HG02678 (cell line): ENCODE data around the gene RGSL1.
A peak's percentile ranks its signal among the peaks of the same experiment; 100 is the strongest.
"Not testable (repeated sequence)": the region's sequence is repeated elsewhere in the genome, so short reads cannot be mapped to it uniquely, and the experiment has no call there.

Experiments
- ATAC-seq: cut with Tn5 transposase; IDR thresholded peaks from one replicate; pipeline ENCODE4 v1.9.1; 2021; ENCODE audit warnings: mild to moderate bottlenecking, moderate library complexity; ENCODE audit not compliant: unreplicated experiment

The RGSL1 gene

DNA sequence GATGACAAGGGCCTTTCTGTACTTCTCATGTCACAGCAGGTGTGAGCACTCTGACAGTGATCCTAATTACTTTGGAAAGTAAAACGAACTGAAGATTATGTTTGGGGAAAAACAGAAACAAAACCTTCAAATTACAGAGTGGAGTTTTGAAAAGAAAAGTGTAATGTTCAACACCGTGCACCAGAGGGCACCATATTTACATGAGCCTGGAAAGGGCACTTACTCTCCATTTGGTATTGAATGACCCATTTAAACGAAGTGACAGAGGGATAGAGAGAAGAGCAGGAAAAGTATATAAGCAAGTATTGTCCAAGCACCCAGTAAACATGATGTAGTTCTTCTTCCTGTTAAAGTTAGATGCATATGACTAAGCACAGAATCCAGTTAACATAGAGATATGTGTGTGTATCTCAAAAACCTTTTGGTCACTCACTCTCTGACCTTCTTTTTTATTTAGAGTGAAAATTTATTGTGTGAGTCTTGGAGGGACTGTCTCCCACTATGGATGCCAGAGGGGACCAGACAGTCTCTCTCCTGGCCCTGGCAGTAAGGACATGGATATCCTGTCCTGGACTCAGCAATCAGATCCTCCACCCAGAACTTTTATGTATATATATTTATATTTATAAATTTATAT is 3.8 kb upstream of the RGSL1 start:
- peak; percentile 60 for ATAC-seq

DNA sequence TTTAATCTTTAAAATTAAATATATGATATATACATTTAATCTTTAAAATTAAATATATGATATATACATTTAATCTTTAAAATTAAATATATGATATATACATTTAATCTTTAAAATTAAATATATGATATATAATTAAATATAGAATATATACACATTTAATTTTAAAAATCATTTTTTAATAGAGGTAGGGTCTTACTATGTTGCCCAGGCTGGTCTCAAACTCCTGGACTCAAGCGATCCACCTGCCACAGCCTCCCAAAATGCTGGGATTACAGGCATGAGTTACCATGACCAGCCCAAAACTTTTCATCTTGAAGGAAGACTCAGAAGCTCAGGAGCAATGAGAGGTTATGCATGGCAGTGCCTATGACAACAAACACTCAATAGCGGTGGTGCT is 2.8 kb upstream of the RGSL1 start:
- ATAC-seq: not testable (repeated sequence)

DNA sequence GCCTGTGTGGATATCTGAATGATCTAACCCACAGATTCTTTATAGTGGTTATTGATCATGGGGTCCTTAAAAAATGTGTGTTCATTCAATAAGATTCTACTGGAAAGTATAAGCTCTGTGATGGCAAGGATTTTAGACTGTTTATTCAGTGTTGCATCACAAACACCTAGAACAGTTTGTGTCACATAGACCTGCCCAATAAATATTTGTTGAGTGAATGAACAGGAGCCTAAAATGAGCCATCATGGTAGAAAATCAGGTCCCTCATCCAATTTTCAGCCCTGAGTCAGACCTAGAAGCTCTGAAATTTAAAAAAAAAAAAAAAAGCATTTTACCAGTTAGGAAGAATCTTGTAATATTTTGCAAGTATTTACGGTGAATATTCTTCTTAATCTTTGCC is 2.3 kb upstream of the RGSL1 start:
- ATAC-seq: no peak

DNA sequence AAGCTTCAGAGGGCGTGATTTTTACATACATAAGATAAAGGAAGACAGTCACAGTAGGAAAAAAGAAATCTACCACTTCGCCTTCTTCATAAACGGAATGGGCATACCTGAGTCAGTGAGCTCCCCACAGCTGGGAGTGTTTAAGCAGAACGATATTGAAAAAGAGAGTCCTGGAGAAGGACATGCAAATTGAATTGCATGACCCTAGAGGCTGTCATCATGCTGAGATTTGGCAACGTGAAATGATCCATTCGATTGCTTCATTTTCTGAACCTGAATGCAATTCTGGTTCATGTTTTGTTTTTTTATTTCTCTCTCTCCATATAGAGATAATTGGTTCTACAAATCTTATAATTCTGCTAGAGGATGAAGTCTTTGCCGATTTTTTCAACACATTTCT is 3.7 kb downstream of the RGSL1 start:
- no peak for ATAC-seq

DNA sequence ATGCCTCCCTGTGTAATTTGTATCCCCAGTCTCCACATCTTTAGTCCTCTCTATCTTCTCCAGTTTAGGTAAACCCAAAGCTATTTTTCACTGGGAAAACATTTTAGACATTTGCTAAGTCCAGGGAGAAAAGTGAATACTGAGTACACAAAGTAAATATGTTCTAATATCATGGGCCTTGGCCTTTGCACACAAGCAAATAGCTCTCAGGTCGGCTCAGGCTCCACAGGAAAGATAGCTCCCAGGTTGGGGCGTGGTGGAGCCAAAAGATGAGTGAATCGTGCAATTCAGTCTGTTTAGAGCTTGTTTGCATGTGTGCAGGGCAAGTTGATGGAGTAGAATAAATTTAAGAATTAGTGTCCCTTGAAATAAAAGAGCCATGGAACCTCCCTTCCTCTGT is 7.9 kb downstream of the RGSL1 start:
- no peak for ATAC-seq

DNA sequence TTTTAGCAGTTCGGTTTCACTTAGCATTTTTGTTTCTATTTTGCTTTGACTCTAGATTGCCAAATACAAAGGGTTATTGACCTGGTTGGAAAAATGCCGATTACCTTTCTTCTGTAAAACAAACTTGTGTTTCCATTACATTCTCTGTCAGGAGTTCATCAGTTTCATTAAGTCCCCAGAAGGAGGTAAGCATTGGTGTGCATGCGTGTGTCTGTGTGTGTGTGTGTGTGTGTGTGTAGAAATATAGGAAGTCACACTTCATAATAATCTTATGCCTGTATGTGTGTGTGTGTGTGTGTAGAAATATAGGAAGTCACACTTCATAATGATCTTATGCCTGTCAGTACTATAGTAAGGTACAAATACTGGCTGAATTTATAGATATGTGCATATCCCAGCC is 10.0 kb downstream of the RGSL1 start:
- ATAC-seq: no peak

DNA sequence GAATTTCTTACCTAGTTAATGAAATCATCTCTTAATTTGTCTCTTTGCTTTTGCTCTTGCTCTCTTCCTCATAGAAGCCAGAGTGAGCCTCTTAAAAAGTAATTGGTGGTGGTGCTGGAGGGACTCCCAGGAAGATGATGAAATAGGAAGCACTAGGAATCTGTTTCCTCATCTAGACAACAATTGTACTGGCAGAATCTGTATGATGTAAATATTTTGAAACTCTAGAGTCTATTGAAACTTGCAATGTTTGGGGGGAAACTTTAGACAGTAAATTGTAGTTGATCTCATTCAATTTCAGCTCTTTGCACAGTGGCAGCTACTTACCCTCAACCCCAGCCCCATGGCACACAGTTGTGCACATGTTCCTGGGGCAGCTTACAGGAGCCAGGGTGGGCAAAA is 10.6 kb downstream of the RGSL1 start:
- ATAC-seq: no peak

DNA sequence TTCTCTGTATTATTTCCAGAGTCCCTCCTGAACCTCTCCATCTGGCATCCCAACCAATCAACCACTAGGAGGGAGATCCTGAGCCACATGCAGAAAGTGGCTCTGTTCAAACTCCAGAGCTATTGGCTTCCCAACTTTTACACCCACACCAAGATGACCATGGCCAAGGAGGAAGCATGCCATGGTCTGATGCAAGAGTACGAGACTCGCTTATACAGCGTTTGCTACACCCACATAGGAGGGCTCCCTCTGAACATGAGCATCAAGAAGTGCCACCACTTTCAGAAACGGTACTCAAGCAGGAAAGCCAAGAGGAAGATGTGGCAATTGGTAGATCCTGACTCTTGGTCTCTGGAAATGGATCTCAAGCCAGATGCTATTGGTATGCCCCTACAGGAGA is 23.6 kb downstream of the RGSL1 start:
- no peak for ATAC-seq

DNA sequence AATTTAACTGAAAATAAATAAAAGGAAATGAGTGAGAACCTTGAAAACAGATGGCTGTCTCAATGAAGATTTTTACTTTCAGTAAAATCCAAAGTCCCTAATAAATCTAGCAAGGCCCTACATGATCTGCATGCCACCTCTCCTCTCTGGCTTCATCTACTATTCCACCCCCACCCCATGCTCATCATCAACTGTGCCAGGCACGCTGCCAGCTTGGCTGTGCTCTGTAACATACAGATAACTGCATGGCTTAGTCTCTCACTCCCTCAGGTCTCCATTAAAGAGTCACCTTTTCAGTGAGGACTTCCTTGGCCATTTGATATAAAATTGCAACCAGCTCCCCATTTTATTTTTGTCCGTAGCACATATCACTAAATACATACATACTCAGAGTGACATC is 26.7 kb downstream of the RGSL1 start:
- ATAC-seq: no peak

DNA sequence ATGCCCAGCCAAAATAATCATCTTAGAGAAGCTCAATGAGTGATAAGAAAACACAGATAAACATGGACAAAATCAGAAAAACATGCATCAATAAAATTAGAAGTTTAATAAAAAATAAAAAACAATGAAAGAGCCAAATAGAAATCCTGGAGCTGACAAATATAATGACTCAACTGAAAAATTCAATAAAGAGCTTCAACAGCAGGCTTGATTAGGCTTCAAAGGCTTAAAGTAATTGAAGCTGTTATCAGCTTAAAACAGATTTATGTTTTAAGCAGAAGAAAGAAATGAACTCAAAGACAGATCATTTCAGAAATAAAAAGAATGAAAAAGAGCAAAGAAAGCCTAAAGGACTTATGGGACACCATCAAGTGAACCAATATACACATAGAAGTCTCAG is 28.3 kb downstream of the RGSL1 start:
- ATAC-seq: no peak

DNA sequence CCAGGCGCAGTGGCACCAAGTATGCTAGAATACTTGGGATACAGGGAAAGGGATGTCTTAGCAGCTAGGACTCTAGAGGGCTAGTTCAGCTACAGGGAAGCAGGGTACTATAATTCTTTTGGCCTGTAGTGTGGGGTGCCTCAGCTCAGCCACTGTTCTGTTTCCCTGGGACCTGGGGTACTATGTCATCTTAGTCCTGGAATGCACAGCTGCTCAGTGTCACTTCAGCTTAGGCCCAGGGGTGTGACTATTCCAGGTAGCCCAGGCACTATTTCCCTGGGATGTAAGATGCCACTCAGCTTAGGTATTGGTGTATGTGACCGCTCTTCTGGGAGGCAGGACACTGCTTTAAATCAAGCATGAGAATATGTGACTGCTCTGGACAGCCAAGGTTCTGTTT is 34.1 kb downstream of the RGSL1 start:
- peak; percentile 3 for ATAC-seq

DNA sequence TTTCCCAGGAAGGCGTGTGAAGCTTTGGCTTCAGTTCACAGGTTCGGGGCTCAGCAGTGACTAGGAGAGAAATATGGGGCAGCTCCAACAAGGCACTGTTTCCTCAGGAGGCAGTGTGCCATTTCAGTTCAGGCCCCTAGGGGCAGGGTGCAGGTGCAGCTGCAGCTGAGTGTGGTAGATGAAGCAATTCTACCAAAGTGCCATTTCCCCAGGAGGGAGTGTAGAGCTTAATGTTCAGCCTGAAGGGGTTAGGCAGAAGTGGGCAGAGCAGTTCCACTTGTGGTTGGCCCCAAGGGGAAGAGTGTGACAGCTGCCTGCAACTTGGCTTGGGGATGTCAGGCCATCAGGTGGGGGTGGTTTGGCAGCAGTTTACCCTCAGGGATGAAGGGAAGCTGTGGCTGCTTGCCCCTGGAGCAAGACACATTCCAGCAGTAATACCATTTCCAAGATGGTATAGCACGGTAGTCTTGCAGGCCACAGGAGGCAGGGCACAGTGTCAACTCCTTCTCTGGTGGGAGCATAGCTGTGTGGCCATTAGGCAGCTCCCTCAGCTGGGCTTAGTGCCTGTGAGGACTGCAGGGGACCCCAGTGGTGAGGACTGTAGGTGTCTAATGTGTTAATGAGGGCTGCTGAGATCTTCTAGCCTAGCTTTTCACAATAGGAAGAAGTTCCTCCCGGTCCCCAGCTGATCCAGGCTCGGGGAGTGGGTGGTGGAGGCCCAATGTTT is 34.7 kb downstream of the RGSL1 start:
- peak; percentile 98 for ATAC-seq

DNA sequence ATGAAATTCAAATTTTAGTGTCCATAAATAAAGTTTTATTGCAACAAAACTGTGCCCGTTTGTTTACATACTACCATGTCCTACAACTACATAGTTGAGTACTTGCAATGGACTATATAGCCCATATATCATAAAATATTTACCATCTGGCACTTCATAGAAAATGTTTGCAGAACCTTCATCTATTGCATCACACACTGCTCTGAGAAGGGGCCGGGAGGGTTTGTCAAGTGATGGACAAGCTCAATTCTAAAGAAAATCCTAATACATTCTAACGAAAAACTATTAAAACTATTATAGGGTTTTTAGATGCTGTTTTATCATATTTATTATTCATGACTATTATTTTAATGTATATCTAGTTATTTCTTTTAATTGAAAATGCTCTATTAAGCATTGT is 35.9 kb downstream of the RGSL1 start:
- ATAC-seq: no peak

DNA sequence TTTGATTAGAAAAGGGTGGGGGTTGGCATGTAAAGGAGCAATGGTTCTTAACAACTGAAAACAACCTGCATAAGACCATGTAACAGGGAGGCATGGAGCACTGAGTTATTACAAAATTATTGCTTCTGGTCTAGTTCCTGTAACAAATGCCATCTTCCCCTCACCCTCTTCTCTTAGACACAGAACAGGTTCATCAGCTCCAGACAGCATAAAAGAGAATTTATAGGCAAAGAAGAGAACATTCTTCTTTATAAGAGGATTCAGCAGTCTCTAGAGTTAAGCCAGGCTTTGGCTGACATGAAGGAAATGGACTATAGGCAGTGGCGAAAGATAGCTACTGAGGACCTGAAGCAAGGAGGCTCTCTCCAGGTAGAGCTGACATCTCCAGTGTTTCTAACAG is 38.9 kb downstream of the RGSL1 start:
- no peak for ATAC-seq

DNA sequence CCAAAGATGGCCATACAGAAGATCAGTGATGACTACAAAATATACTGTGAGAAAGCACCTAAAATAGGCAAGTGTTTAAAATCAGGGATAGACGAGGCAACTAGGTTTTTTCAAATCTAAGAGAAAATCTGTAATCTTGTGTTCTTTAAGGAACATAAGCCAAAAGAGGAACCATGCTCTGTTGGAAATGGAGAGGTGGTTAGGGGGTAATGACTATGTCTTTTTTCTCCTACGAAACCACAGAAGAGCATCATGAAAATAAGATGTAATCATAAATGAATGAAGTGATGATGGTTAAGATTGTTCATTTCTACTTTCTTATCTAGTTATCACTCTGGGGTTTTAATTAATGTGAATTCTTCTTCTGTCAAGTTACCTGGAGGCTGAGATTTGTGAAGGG is 43.1 kb downstream of the RGSL1 start:
- ATAC-seq: no peak

DNA sequence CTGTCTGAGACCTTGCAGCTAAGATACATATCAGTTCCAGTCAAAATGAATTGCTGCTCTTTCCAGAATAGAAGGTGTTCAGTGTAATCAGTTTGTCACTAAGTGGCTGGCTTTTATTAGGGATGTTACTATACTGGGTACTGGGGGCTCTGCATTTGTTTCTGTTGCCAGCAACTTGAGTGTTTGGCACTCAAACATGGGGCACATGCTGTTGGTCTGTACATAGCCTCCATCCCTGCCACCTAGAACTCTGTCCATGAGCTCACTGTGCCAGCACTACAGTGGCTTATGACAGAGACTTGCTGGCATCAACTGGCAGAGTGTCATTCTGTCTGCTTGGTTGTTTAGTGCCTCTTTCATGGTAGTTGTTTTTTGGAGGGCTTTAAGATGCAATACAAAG is 45.1 kb downstream of the RGSL1 start:
- ATAC-seq: no peak

DNA sequence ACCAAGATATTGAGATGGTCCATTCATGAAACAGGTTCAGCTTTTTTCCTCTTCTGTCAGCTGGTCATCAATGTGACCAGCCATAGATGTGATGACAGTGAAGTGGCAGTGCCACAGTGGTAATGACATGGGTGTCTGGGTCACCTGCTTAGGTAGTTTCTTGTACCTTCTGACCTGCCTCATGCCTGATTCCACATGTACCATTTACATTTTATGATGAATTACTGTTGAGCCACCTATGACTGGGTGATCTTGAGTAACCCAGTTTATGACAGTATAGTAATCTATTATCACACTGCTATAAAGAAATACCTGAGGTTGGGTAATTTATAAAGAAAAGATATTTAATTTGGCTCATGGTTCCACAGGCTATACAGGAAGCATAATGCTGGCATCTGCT is 45.7 kb downstream of the RGSL1 start:
- ATAC-seq: no peak

DNA sequence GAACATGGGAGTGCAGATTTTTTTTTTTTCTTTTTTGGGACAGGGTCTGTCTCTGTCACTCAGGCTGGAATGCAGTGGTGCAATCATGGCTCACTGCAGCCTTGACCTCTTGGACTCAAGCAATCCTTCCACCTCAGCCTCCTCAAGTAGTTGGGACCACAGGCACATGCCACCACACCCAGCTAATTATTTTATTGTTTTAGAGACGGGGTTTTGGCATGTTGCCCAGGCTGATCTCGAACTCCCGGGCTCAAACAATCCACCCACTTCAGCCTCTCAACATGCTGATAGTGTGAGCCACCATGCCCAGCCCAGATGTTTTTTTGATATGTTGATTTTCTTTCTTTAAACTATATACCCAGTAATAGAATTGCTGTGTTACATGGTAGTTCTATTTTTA is 57.7 kb downstream of the RGSL1 start:
- ATAC-seq: no peak

DNA sequence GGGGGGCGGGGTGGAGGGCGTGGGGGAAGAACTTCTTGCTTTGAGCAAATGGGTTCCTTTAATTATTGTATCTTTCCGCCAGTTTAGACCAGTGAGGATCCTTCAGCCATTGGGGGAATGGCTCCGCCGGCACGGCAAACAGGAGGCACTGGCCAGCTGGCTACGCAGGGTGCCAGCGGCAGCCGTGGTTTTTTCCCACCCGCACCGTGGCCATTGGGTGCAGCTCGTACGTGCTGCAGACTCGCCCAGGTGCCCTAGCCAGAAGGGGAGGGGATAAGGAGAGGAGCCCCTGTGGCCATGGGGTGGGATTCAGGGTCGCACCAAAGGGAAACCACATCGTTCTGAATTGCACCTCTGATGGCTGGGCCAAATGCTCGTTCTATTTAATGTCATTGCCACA is 65.6 kb downstream of the RGSL1 start:
- ATAC-seq: no peak

DNA sequence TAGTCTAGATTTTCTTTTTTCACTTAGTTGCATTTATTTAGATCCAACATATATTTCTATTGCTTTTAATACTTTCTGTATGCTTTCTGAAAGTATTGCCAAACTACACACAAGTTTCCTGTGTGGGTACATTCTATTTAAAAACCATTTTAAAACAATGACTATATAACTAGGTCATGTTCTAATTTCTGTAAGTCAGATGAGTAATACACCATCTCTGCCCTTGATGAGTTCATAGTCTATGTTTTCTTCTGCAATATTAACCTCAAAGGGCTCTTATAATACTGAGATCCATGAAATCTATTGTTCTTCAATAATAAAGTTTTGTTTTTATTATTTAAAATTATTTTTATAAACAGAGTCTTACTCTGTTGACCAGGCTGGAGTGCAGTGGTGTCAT is 70.8 kb downstream of the RGSL1 start:
- ATAC-seq: no peak

DNA sequence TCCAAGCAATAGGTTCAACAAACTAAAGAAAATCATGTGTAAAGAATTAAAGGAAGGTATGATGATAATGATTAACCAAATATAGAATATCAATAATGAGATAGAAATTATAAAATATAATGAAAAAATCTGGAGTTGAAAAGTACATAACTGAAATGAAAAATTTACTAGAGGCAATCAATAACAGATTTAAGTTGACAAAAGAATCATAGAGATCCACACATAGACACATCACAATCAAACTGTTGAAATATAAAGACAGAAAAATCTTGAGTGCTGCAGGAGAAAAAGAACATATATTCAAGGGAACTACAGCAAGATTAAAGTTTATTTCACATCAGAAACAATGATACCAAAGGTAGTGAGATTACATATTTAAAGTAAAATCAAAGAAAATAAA is 75.4 kb downstream of the RGSL1 start:
- no peak for ATAC-seq

DNA sequence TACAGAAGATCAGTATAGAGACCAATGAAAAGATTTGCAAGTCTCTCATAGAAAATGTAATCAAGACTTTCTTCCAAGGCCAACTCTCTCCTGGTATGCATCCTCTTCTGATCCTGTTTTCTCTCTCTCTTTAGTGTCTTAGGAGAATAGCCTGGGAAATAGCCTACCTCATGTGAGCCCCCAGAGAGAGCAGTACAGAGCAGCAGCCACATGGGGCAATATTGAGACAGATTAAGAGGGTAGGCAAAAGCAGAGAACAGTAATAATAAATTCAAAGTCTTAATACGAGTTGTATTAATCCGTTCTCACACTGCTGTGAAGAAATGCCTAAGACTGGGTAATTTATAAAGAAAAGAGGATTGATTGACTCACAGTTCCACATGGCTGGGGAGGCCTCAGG is 77.7 kb downstream of the RGSL1 start:
- no peak for ATAC-seq

DNA sequence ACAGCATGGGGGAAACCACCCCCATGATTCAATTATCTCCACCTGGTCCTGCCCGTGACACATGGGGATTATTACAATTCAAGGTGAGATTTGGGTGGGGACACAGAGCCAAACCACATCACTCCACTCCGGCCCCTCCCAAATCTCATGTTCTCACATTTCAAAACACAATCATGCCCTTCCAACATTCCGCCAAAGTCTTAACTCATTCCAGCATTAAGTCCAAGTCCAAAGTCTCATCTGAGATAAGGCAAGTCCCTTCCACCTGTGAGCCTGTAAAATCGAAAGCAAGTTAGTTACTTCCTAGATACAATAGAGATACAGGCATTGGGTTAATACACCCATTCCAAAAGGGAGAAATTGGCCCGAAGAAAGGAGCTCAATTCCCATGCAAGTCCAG is 78.3 kb downstream of the RGSL1 start:
- not testable (repeated sequence) for ATAC-seq
